ENCODE data around the gene POLR3A. TPM values are rescaled to one million over a fixed set of nuclear protein-coding genes. Genes with fewer than 3 reads are reported as not detected.
"Not testable (repeated sequence)": the region's sequence is repeated elsewhere in the genome, so short reads cannot be mapped to it uniquely, and the experiment has no call there.

Gene POLR3A
- total and polyA plus RNA-seq, 2 experiments from 2014 or later, result 8.0 to 9.8 TPM

GRCh38 chr10:78071857-78072179 lies 42.5 kb upstream of the POLR3A start:
- Histone ChIP-seq H3K9me2 (replicated peaks; ENCODE audit: insufficient read depth) (no peaks in the 10 kb centered on the region), H3K27me3 (no peaks in the 10 kb centered on the region), H3K4me1 (ENCODE audit: insufficient read depth) (no peaks in the 10 kb centered on the region), H3K9me3 (ENCODE audit: low read depth) (no peaks in the 10 kb centered on the region), H3K36me3 (replicated peaks; ENCODE audit: insufficient read depth, low read depth) (no peaks in the 10 kb centered on the region), H3K4me3 (no peak overlapping the region), H3K27ac (no peak overlapping the region), H3K4me2 (no peak overlapping the region), H3K79me2 (no peaks in the 10 kb centered on the region), H2AFZ (no peak overlapping the region), H4K20me1 (ENCODE audit: insufficient read depth, poor library complexity, severe bottlenecking) (no peaks in the 10 kb centered on the region)
- DNase-seq (ENCODE audit: low spot score), result no peak
- 94% methylated on average over 4 of the region's 4 CpGs for WGBS (ENCODE audit: low lambda C conversion rate, missing lambda C conversion rate)
- TF ChIP-seq, protein P1, sequence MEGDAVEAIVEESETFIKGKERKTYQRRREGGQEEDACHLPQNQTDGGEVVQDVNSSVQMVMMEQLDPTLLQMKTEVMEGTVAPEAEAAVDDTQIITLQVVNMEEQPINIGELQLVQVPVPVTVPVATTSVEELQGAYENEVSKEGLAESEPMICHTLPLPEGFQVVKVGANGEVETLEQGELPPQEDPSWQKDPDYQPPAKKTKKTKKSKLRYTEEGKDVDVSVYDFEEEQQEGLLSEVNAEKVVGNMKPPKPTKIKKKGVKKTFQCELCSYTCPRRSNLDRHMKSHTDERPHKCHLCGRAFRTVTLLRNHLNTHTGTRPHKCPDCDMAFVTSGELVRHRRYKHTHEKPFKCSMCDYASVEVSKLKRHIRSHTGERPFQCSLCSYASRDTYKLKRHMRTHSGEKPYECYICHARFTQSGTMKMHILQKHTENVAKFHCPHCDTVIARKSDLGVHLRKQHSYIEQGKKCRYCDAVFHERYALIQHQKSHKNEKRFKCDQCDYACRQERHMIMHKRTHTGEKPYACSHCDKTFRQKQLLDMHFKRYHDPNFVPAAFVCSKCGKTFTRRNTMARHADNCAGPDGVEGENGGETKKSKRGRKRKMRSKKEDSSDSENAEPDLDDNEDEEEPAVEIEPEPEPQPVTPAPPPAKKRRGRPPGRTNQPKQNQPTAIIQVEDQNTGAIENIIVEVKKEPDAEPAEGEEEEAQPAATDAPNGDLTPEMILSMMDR (IDR thresholded peaks at IDR 0.05; ENCODE audit: poor library complexity), result no peak
- TF ChIP-seq EZH2 (IDR thresholded peaks at IDR 0.05; ENCODE audit: borderline replicate concordance), result no peak
- no peak for TF ChIP-seq EZH2phosphoT487 (IDR thresholded peaks at IDR 0.05; ENCODE audit: low read depth, severe bottlenecking, unreplicated experiment)

- TF ChIP-seq, protein P1 (IDR thresholded peaks at IDR 0.05; ENCODE audit: poor library complexity), result no peak
- no peak for TF ChIP-seq EZH2phosphoT487 (IDR thresholded peaks at IDR 0.05; ENCODE audit: low read depth, severe bottlenecking, unreplicated experiment)
- no peak for TF ChIP-seq EZH2 (IDR thresholded peaks at IDR 0.05; ENCODE audit: borderline replicate concordance)
- Histone ChIP-seq H3K4me1 (ENCODE audit: insufficient read depth) (no peaks in the 10 kb centered on the region), H3K27me3 (no peaks in the 10 kb centered on the region), H3K9me3 (ENCODE audit: low read depth) (no peaks in the 10 kb centered on the region), H3K4me2 (no peak overlapping the region), H3K9me2 (replicated peaks; ENCODE audit: insufficient read depth) (no peaks in the 10 kb centered on the region), H3K36me3 (replicated peaks; ENCODE audit: insufficient read depth, low read depth) (no peaks in the 10 kb centered on the region), H3K79me2 (no peaks in the 10 kb centered on the region), H4K20me1 (ENCODE audit: insufficient read depth, poor library complexity, severe bottlenecking) (no peaks in the 10 kb centered on the region), H3K4me3 (no peak overlapping the region), H2AFZ (no peak overlapping the region), H3K27ac (no peak overlapping the region)
- DNase-seq (ENCODE audit: low spot score), result no peak
- 80% methylated on average over 4 of the region's 4 CpGs for WGBS (ENCODE audit: low lambda C conversion rate, missing lambda C conversion rate)
These were observed 42.0 kb upstream of the POLR3A start for GRCh38 chr10:78071140-78071856.

DNA sequence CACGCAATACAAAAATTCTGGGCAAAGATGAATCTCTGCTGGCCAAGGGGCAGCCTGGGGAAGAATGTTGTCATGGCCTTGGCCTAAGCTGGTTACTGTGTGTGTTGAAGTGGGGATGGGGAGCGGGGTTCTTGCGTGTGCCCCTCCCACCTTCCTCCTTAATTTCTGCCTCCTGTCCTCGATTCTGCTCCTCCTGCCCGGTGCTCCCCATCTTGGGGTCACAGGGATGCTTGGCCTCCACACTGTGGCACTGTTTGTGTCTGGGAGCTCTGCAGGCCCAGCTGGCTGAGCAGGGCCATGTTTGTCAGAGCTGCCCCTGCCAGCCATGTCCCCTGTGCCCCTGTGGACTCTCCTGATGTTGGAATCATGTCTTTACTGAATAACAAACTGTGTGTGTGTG lies 41.4 kb upstream of the POLR3A start:
- no peak for DNase-seq (ENCODE audit: low spot score)
- TF ChIP-seq, protein P1 (IDR thresholded peaks at IDR 0.05; ENCODE audit: poor library complexity), result no peak
- TF ChIP-seq EZH2phosphoT487 (IDR thresholded peaks at IDR 0.05; ENCODE audit: low read depth, severe bottlenecking, unreplicated experiment) (no peak), EZH2 (IDR thresholded peaks at IDR 0.05; ENCODE audit: borderline replicate concordance) (no peak)
- Histone ChIP-seq H2AFZ (no peak overlapping the region), H3K79me2 (no peaks in the 10 kb centered on the region), H3K4me2 (no peak overlapping the region), H4K20me1 (ENCODE audit: insufficient read depth, poor library complexity, severe bottlenecking) (no peaks in the 10 kb centered on the region), H3K36me3 (replicated peaks; ENCODE audit: insufficient read depth, low read depth) (no peaks in the 10 kb centered on the region), H3K9me3 (ENCODE audit: low read depth) (no peaks in the 10 kb centered on the region), H3K4me1 (ENCODE audit: insufficient read depth) (no peaks in the 10 kb centered on the region), H3K27me3 (no peaks in the 10 kb centered on the region), H3K4me3 (no peak overlapping the region), H3K27ac (no peak overlapping the region), H3K9me2 (replicated peaks; ENCODE audit: insufficient read depth) (no peaks in the 10 kb centered on the region)
- WGBS (ENCODE audit: low lambda C conversion rate, missing lambda C conversion rate), result 89% methylated on average over 5 of the region's 5 CpGs

DNA sequence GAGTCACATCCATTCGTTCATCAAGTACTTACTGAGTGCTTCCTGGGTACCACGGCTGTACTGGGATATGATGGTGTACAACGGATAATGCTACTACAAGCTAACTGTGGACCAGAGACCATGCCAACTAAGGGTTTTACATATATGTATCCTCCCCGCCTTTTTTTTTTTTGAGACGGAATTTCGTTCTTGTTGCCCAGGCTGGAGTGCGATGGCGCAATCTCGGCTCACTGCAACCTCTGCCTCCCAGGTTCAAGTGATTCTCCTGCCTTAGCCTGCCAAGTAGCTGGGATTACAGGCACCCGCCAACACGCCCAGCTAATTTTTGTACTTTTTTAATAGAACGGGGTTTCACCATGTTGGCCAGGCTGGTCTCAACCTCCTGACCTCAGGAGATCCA lies 40.7 kb upstream of the POLR3A start:
- H2AFZ ChIP-seq; H3K36me3 ChIP-seq (replicated peaks; ENCODE audit: insufficient read depth, low read depth); H3K9me2 ChIP-seq (replicated peaks; ENCODE audit: insufficient read depth); H3K27ac ChIP-seq; H3K9me3 ChIP-seq (ENCODE audit: low read depth); H3K27me3 ChIP-seq; DNase-seq (ENCODE audit: low spot score); H3K4me1 ChIP-seq (ENCODE audit: insufficient read depth); H3K79me2 ChIP-seq; H3K4me3 ChIP-seq; H4K20me1 ChIP-seq (ENCODE audit: insufficient read depth, poor library complexity, severe bottlenecking); H3K4me2 ChIP-seq: not testable (repeated sequence)
- WGBS (ENCODE audit: low lambda C conversion rate, missing lambda C conversion rate), result 98% methylated on average over 11 of the region's 12 CpGs

Measured in hepatocyte (in vitro differentiated cells).